Keratinocyte (primary cell): ENCODE results near the gene BRD8. TPM values are rescaled to one million over a fixed set of nuclear protein-coding genes. Genes with fewer than 3 reads are reported as not detected.

Experiments used
- DNase-seq: peaks from one replicate; pipeline ENCODE4 v3.0.0-alpha.2; 2011; ENCODE audit warnings: low read depth, missing footprints, low spot score
- FAIRE-seq: peaks from 2 replicates; lab custom pipeline; 2011; peaks lifted over from hg19 to GRCh38; lab: Jason Lieb, UNC
- H2AFZ ChIP-seq: 2 replicates; pipeline ENCODE4 v1.6.0; 2012; ENCODE audit warnings: low read length, control low read depth, inconsistent platforms; ENCODE audit not compliant: control insufficient read depth
- H3K27ac ChIP-seq: 2 replicates; pipeline ENCODE4 v1.5.1; 2011; ENCODE audit warnings: low read length; ENCODE audit not compliant: control insufficient read depth, insufficient read depth
- H3K27me3 ChIP-seq: 3 replicates; pipeline ENCODE4 v1.6.0; 2011; ENCODE audit warnings: low read length; ENCODE audit not compliant: control insufficient read depth, insufficient read depth; ENCODE audit errors: extremely low read depth
- H3K36me3 ChIP-seq, 2 experiments: 2 replicates in 1 of 2; 3 replicates in 1 of 2; pipeline ENCODE4 v1.5.1; 2011; ENCODE audit warnings: low read length in 2 of 2, mild to moderate bottlenecking in 1 of 2; ENCODE audit not compliant: control insufficient read depth in 2 of 2, insufficient read depth in 2 of 2; ENCODE audit errors: extremely low read depth in 1 of 2
- H3K4me1 ChIP-seq: 3 replicates; pipeline ENCODE4 v1.5.1; 2011; ENCODE audit warnings: low read length; ENCODE audit not compliant: control insufficient read depth, insufficient read depth; ENCODE audit errors: extremely low read depth
- H3K4me2 ChIP-seq: 3 replicates; pipeline ENCODE4 v1.6.0; 2011; ENCODE audit warnings: low read depth, low read length; ENCODE audit not compliant: control insufficient read depth, insufficient read depth; ENCODE audit errors: extremely low read depth
- H3K4me3 ChIP-seq, 3 experiments: fragments of 200-600 bp in 1 of 3; sonication (generic) in 1 of 3; 2 replicates in 2 of 3; 3 replicates in 1 of 3; pipeline ENCODE4 v1.5.1; 2011 to 2016; ENCODE audit warnings: low read length in 3 of 3, mild to moderate bottlenecking in 3 of 3, control low read depth in 2 of 3, inconsistent platforms in 1 of 3, low read depth in 1 of 3, mixed read lengths in 1 of 3, mixed run types in 1 of 3, moderate library complexity in 1 of 3; ENCODE audit not compliant: control insufficient read depth in 2 of 3, insufficient read depth in 2 of 3; ENCODE audit errors: extremely low read depth in 1 of 3
- H3K79me2 ChIP-seq: 2 replicates; pipeline ENCODE4 v1.6.0; 2012; ENCODE audit warnings: low read length; ENCODE audit not compliant: control insufficient read depth, insufficient read depth
- H3K9ac ChIP-seq: 3 replicates; pipeline ENCODE4 v1.6.0; 2011; ENCODE audit warnings: low read length; ENCODE audit not compliant: control insufficient read depth, insufficient read depth; ENCODE audit errors: extremely low read depth
- H3K9me1 ChIP-seq: 3 replicates; pipeline ENCODE4 v1.6.0; 2011; ENCODE audit warnings: low read length; ENCODE audit not compliant: control insufficient read depth, insufficient read depth; ENCODE audit errors: extremely low read depth
- H3K9me3 ChIP-seq: 2 replicates; pipeline ENCODE4 v1.5.1; 2012; ENCODE audit warnings: low read depth, low read length; ENCODE audit not compliant: control insufficient read depth
- H4K20me1 ChIP-seq: 3 replicates; pipeline ENCODE4 v1.6.0; 2011; ENCODE audit warnings: low read length; ENCODE audit not compliant: control insufficient read depth, insufficient read depth; ENCODE audit errors: extremely low read depth
- EZH2 ChIP-seq: IDR thresholded peaks from one replicate; pipeline ENCODE4 v1.6.1; 2012; ENCODE audit warnings: inconsistent platforms, mild to moderate bottlenecking, low read length, moderate library complexity
- dilution Hi-C: fragments of 300-500 bp; cut with MboI; formaldehyde crosslinking; loops from one replicate; pipeline ENCODE4 v1.7.0; 2020; ENCODE audit warnings: low sequenced_read_pairs; ENCODE audit not compliant: extremely low pct_ligation_motif_present
- polyA plus RNA-seq, 5 experiments: library from polyadenylated mRNA; depleted of rRNA in 3 of 5; stranded (reverse) in 3 of 5; stranded (forward) in 1 of 5; unstranded in 1 of 5; fragments of >200 nt; gene quantifications; 1 replicate in 1 of 5; 2 replicates in 3 of 5; 3 replicates in 1 of 5; pipeline versions ENCODE4 v1.2.1 to v1.2.3, GENCODE V29; 2011 to 2012; ENCODE audit warnings: missing spikeins in 2 of 5, low read depth in 1 of 5, low replicate concordance in 1 of 5
- TF ChIP-seq, protein P1 (sequence below), 3 experiments: IDR thresholded peaks in 1 of 3; conservative IDR thresholded peaks in 1 of 3; optimal IDR thresholded peaks in 1 of 3; 2 replicates in 2 of 3; 3 replicates in 1 of 3; pipeline versions ENCODE3 to v1.5.1; 2011; ENCODE audit warnings: low read length in 3 of 3, mild to moderate bottlenecking in 3 of 3, moderate library complexity in 2 of 3, control low read depth in 1 of 3, inconsistent platforms in 1 of 3; ENCODE audit not compliant: insufficient read depth in 2 of 3; ENCODE audit errors: extremely low read depth in 1 of 3

Gene BRD8
- polyA plus RNA-seq, 1 donor (not counting 4 experiments of a cell fraction or from before 2014, with no cell fraction given): 36.4 TPM

DNA sequence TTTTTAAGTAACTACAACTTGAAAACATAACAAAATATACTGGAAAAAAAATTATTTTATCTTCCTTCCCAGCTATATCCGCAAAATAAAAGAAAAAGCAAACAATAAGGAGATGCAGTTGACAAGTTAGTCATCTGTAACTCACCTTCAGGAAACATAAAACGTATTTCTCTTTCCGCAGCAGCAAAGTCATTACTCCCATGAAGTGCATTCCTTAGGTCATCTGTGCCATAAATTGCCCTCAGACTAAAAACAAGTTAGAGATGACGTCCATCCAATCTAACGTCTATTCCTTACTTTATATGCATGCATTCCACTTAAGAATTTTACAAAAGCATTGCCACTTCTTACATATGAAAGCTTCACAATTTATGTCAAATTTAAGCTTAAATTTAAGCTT, 50.1 kb downstream of the BRD8 start:
- Histone ChIP-seq H3K4me3 (no peak overlapping the region), H3K27ac (no peak overlapping the region), H4K20me1 (no peaks in the 10 kb centered on the region), H3K9me1 (no peaks in the 10 kb centered on the region), H2AFZ (no peak overlapping the region), H3K79me2 (no peaks in the 10 kb centered on the region), H3K27me3 (no peaks in the 10 kb centered on the region), H3K4me2 (no peak overlapping the region), H3K9me3 (no peaks in the 10 kb centered on the region), H3K4me1 (no peaks in the 10 kb centered on the region), H3K9ac (no peak overlapping the region), H3K36me3 (no peaks in the 10 kb centered on the region)
- FAIRE-seq: no peak
- no peak for DNase-seq
- dilution Hi-C loops: no loop called here
- TF ChIP-seq, protein P1, sequence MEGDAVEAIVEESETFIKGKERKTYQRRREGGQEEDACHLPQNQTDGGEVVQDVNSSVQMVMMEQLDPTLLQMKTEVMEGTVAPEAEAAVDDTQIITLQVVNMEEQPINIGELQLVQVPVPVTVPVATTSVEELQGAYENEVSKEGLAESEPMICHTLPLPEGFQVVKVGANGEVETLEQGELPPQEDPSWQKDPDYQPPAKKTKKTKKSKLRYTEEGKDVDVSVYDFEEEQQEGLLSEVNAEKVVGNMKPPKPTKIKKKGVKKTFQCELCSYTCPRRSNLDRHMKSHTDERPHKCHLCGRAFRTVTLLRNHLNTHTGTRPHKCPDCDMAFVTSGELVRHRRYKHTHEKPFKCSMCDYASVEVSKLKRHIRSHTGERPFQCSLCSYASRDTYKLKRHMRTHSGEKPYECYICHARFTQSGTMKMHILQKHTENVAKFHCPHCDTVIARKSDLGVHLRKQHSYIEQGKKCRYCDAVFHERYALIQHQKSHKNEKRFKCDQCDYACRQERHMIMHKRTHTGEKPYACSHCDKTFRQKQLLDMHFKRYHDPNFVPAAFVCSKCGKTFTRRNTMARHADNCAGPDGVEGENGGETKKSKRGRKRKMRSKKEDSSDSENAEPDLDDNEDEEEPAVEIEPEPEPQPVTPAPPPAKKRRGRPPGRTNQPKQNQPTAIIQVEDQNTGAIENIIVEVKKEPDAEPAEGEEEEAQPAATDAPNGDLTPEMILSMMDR (optimal IDR thresholded peaks at IDR 0.05 in 1 of 3, IDR thresholded peaks at IDR 0.05 in 1 of 3, conservative IDR thresholded peaks at IDR 0.05 in 1 of 3; ENCODE audit: extremely low read depth in 1 of 3, insufficient read depth in 2 of 3, low read length in 3 of 3): no peak

DNA sequence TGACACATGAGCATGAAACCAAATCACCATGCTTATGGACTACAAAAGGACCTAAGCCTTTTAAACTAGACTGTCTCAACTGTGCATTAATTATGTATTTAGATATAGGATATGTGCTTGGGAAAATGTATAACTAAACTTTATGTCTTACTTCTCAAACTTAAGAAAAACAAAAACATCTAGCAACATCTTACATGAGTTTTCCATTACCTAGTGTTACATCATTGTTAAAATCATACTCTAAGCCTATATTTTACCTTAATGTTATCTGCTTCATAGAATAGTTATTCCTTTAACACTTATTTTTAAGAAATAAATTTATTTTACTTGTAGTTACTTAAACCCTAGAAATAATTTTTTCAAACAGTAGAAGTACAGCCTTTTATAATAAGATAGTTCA, 63.2 kb downstream of the BRD8 start:
- DNase-seq (no peak), FAIRE-seq (no peak)
- H3K27me3 ChIP-seq: no peaks in the 10 kb centered on the region
- dilution Hi-C loops: no loop called here
- no peaks in the 10 kb centered on the region for H3K9me3 ChIP-seq
- no peaks in the 10 kb centered on the region for H3K9me1 ChIP-seq
- TF ChIP-seq, protein P1 (optimal IDR thresholded peaks at IDR 0.05 in 1 of 3, IDR thresholded peaks at IDR 0.05 in 1 of 3, conservative IDR thresholded peaks at IDR 0.05 in 1 of 3; ENCODE audit: extremely low read depth in 1 of 3, insufficient read depth in 2 of 3, low read length in 3 of 3): no peak
- TF ChIP-seq EZH2: no peak
- H4K20me1 ChIP-seq: no peaks in the 10 kb centered on the region
- no peaks in the 10 kb centered on the region for H3K36me3 ChIP-seq
- no peak overlapping the region for H3K4me3 ChIP-seq
- H2AFZ ChIP-seq: no peak overlapping the region
- no peak overlapping the region for H3K9ac ChIP-seq
- no peak overlapping the region for H3K27ac ChIP-seq
- no peaks in the 10 kb centered on the region for H3K4me1 ChIP-seq
- H3K79me2 ChIP-seq: no peaks in the 10 kb centered on the region
- H3K4me2 ChIP-seq: no peak overlapping the region
